Activated B cell treated with CpG ODN at 0.5 μM for 24 hours (primary cell): ENCODE data around the gene DARS1. TPM values are rescaled to one million over a fixed set of nuclear protein-coding genes. Genes with fewer than 3 reads are reported as not detected.
"Not testable (repeated sequence)": the region's sequence is repeated elsewhere in the genome, so short reads cannot be mapped to it uniquely, and the experiment has no call there.

Experiments used
- ATAC-seq: fragments of 200-7000 bp; cut with Tn5 transposase; one replicate; pipeline ENCODE4 v1.10.0; 2021; ENCODE audit warnings: low read depth, mild to moderate bottlenecking, moderate library complexity
- CTCF ChIA-PET: fragments of 350-600 bp; sonication (Branson Sonifier 250); formaldehyde crosslinking; loops from one replicate; lab custom pipeline; 2021; ENCODE audit warnings: antibody characterized with exemption; lab: Charles Lee
- POLR2A ChIA-PET: fragments of 350-600 bp; sonication (Branson Sonifier 250); formaldehyde crosslinking; loops from one replicate; lab custom pipeline; 2021; ENCODE audit warnings: antibody characterized with exemption; lab: Charles Lee
- DNase-seq: peaks from one replicate; pipeline ENCODE4 v3.0.0; 2022
- H3K27ac Mint-ChIP-seq: one replicate; pipeline ENCODE4 v1.8.0; 2020; ENCODE audit warnings: mixed read lengths
- H3K27me3 Mint-ChIP-seq: one replicate; pipeline ENCODE4 v1.8.0; 2021; ENCODE audit warnings: mixed read lengths
- H3K36me3 Mint-ChIP-seq: one replicate; pipeline ENCODE4 v1.8.0; 2021; ENCODE audit warnings: low read depth, mixed read lengths
- H3K4me1 Mint-ChIP-seq: one replicate; pipeline ENCODE4 v1.8.0; 2021; ENCODE audit warnings: mixed read lengths
- H3K4me3 Mint-ChIP-seq: one replicate; pipeline ENCODE4 v1.8.0; 2020; ENCODE audit warnings: mild to moderate bottlenecking, mixed read lengths
- H3K9me3 Mint-ChIP-seq: one replicate; pipeline ENCODE4 v1.8.0; 2020; ENCODE audit warnings: mixed read lengths
- CTCF ChIP-seq: fragments of 200-600 bp; IDR thresholded peaks from one replicate; pipeline ENCODE4 v1.8.0; 2022; ENCODE audit warnings: antibody characterized with exemption, mild to moderate bottlenecking
- intact Hi-C: fragments of 100-400 bp; cut with micrococcal nuclease; formaldehyde crosslinking; loops from one replicate; pipeline ENCODE4 v1.15.1; 2024
- total RNA-seq: library from RNA; stranded (reverse); gene quantifications from 2 replicates; pipeline ENCODE4 v1.2.3, GENCODE V29; 2022

The DARS1 gene
- total RNA-seq, 1 donor from 2014 or later: 96.3 TPM

GRCh38 chr2:135893374-135893794, 92.0 kb downstream of the DARS1 start:
- H3K36me3 Mint-ChIP-seq: peaks cover 2% of the 10 kb centered on the region
- intact Hi-C loops: no loop called here
- DNase-seq (no peak), ATAC-seq (no peak)
- CTCF ChIA-PET: no interaction called here
- H3K4me1 Mint-ChIP-seq: no peaks in the 10 kb centered on the region
- H3K27ac Mint-ChIP-seq: no peak overlapping the region
- POLR2A ChIA-PET: interaction anchor here (0.7 kb wide), 1 partner anchor 325 kb away, joined by 3 read pairs; no protein-coding TSS in a partner anchor
- no peaks in the 10 kb centered on the region for H3K27me3 Mint-ChIP-seq
- no peak overlapping the region for H3K4me3 Mint-ChIP-seq
- peaks cover 5% of the 10 kb centered on the region for H3K9me3 Mint-ChIP-seq
- no peak for TF ChIP-seq CTCF

GRCh38 chr2:135890835-135891234, 94.6 kb downstream of the DARS1 start:
- ChIA-PET CTCF (no interaction called here), POLR2A (no interaction called here)
- no peak for TF ChIP-seq CTCF
- H3K9me3 Mint-ChIP-seq: peaks cover 6% of the 10 kb centered on the region
- ATAC-seq: no peak
- intact Hi-C loops: no loop called here
- H3K27me3 Mint-ChIP-seq: no peaks in the 10 kb centered on the region
- no peak for DNase-seq
- no peak overlapping the region for H3K27ac Mint-ChIP-seq
- no peak overlapping the region for H3K4me3 Mint-ChIP-seq
- no peaks in the 10 kb centered on the region for H3K36me3 Mint-ChIP-seq
- H3K4me1 Mint-ChIP-seq: no peaks in the 10 kb centered on the region

- CTCF ChIA-PET: no interaction called here
- Mint-ChIP-seq H3K27me3 (no peaks in the 10 kb centered on the region), H3K9me3 (peaks cover 6% of the 10 kb centered on the region), H3K4me3 (no peak overlapping the region), H3K4me1 (no peaks in the 10 kb centered on the region), H3K27ac (no peak overlapping the region), H3K36me3 (no peaks in the 10 kb centered on the region)
- DNase-seq: no peak
- ATAC-seq: no peak
- intact Hi-C loops: no loop called here
- POLR2A ChIA-PET: no interaction called here
- no peak for TF ChIP-seq CTCF
Observed at GRCh38 chr2:135890149-135890548, 95.3 kb downstream of the DARS1 start.

- H3K36me3 Mint-ChIP-seq, H3K27me3 Mint-ChIP-seq, H3K4me1 Mint-ChIP-seq, H3K27ac Mint-ChIP-seq, intact Hi-C loops, H3K4me3 Mint-ChIP-seq, DNase-seq, H3K9me3 Mint-ChIP-seq, CTCF ChIA-PET, ATAC-seq, POLR2A ChIA-PET: not testable (repeated sequence)
Observed at GRCh38 chr2:135888587-135888986, 96.8 kb downstream of the DARS1 start.

GRCh38 chr2:135885709-135886108, 99.7 kb downstream of the DARS1 start:
- no peaks in the 10 kb centered on the region for H3K27me3 Mint-ChIP-seq
- H3K27ac Mint-ChIP-seq: no peak overlapping the region
- ChIA-PET CTCF (no interaction called here), POLR2A (no interaction called here)
- intact Hi-C loops: no loop called here
- ATAC-seq: no peak
- H3K36me3 Mint-ChIP-seq: no peaks in the 10 kb centered on the region
- TF ChIP-seq CTCF: no peak
- H3K4me3 Mint-ChIP-seq: no peak overlapping the region
- H3K9me3 Mint-ChIP-seq: peaks cover 6% of the 10 kb centered on the region
- DNase-seq: no peak
- no peaks in the 10 kb centered on the region for H3K4me1 Mint-ChIP-seq

GRCh38 chr2:135882415-135882814, 103.0 kb downstream of the DARS1 start:
- intact Hi-C loops: no loop called here
- CTCF ChIA-PET: interaction anchor here (0.6 kb wide), 1 partner anchor 15 kb away, joined by 3 read pairs; no protein-coding TSS in a partner anchor
- no peak for ATAC-seq

GRCh38 chr2:135876770-135877169, 108.7 kb downstream of the DARS1 start:
- intact Hi-C loops: loop anchor here (1.0 to 2.0 kb wide), 5 partner anchors 108 to 958 kb away; partner anchors contain the start of genes CCNT2, DARS1, RAB3GAP1 and UBXN4
- ATAC-seq, DNase-seq, H3K27me3 Mint-ChIP-seq, H3K36me3 Mint-ChIP-seq, CTCF ChIA-PET, H3K9me3 Mint-ChIP-seq: not testable (repeated sequence)
- peak overlapping the region; percentile 95 for H3K4me3 Mint-ChIP-seq
- POLR2A ChIA-PET: interaction anchor here (0.5 to 2.0 kb wide), 6 partner anchors 11 to 828 kb away, joined by 3 to 8 read pairs (median 4); no protein-coding TSS in a partner anchor
- peak overlapping the region; percentile 90 for H3K27ac Mint-ChIP-seq
- H3K4me1 Mint-ChIP-seq: peaks cover 24% of the 10 kb centered on the region

More at GRCh38 chr2:135882415-135882814, 103.0 kb downstream of the DARS1 start:
- no peak for DNase-seq
- Mint-ChIP-seq H3K4me3 (no peak overlapping the region), H3K9me3 (no peaks in the 10 kb centered on the region), H3K27me3 (no peaks in the 10 kb centered on the region), H3K27ac (no peak overlapping the region), H3K36me3 (no peaks in the 10 kb centered on the region), H3K4me1 (peaks cover 3% of the 10 kb centered on the region)
- POLR2A ChIA-PET: no interaction called here
- TF ChIP-seq CTCF: no peak
